ENCODE data around the gene LRRC74A.

LRRC74A gene

DNA sequence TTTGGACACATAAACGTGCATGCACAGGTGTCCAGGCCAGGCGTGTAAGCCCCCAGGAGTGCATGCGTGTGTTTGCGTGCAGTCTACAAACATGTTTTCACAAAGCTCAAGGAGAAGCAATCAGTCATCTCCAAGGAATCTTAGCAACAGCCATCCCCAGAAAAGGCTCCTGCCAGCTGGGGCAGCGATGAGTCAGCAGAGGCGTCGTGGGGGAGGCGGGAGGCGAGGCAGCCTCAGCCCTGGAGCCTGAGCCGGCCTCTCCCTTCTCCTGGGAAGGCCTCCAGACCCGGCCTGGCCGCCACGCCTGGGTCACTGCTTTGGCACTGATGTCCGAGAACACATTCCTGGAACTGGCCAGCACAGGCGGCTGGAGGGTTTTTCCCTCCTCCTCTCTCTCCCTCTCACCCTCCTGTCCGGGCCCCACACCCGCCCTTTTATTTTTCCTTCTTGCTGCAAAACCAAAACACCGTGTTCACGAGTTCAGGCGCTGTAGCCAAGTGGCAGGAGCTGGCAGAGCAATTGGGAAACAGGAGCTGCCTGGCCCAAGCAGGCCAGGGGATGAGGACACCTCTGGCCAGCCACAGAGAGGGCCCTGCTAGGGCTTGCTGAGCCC, 92.7 kb downstream of the LRRC74A start:
- TF ChIP-seq, protein P1, sequence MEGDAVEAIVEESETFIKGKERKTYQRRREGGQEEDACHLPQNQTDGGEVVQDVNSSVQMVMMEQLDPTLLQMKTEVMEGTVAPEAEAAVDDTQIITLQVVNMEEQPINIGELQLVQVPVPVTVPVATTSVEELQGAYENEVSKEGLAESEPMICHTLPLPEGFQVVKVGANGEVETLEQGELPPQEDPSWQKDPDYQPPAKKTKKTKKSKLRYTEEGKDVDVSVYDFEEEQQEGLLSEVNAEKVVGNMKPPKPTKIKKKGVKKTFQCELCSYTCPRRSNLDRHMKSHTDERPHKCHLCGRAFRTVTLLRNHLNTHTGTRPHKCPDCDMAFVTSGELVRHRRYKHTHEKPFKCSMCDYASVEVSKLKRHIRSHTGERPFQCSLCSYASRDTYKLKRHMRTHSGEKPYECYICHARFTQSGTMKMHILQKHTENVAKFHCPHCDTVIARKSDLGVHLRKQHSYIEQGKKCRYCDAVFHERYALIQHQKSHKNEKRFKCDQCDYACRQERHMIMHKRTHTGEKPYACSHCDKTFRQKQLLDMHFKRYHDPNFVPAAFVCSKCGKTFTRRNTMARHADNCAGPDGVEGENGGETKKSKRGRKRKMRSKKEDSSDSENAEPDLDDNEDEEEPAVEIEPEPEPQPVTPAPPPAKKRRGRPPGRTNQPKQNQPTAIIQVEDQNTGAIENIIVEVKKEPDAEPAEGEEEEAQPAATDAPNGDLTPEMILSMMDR (conservative IDR thresholded peaks at IDR 0.05; ENCODE audit: low read length), result peak; percentile 27; the same call in 1 of the 2 replicates
- peak; percentile 99 for DNase-seq (ENCODE audit: low read depth)
- peak overlapping the region; percentile 37 for H3K4me3 ChIP-seq (ENCODE audit: low read length)
